Myocyte (in vitro differentiated cells): ENCODE results near the gene HDAC9. TPM values are rescaled to one million over a fixed set of nuclear protein-coding genes. Genes with fewer than 3 reads are reported as not detected.

Experiments used
- DNase-seq: peaks from one replicate; pipeline ENCODE4 v3.0.0-alpha.2; 2012; ENCODE audit warnings: low read depth
- total RNA-seq: library from RNA; depleted of rRNA; stranded (reverse); fragments of >200 nt; gene quantifications from 2 replicates; pipeline ENCODE4 v1.2.3, GENCODE V29; 2014

Gene HDAC9
- total RNA-seq, 1 donor from 2014 or later = 136 TPM

- peak; percentile 56 for DNase-seq
Measured at GRCh38 chr7:18828260-18828993, 332.9 kb downstream of the HDAC9 start.

GRCh38 chr7:18828994-18829857 is 333.7 kb downstream of the HDAC9 start:
- no peak for DNase-seq

GRCh38 chr7:18829858-18830285 is 334.3 kb downstream of the HDAC9 start:
- peak; percentile 66 for DNase-seq

DNA sequence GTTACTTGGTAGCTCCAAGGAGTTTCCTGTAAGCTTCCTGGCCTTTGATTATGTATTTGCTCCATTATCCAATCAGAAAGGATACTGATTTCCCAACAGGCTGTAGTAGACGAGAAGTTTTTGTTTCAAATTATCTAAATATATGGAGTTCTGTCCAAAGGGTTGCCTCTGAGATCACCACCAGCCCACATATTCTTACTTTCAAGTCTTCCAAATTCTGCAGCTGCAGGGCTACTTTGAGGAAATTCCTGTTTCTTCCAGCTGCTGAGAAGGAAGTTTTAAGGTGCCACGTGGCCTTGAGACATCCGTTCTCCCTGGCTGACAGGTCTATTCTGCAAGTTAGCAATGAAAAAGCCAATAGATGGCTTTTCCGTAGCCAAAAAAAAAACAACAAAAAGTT is 335.9 kb downstream of the HDAC9 start:
- DNase-seq = no peak

DNA sequence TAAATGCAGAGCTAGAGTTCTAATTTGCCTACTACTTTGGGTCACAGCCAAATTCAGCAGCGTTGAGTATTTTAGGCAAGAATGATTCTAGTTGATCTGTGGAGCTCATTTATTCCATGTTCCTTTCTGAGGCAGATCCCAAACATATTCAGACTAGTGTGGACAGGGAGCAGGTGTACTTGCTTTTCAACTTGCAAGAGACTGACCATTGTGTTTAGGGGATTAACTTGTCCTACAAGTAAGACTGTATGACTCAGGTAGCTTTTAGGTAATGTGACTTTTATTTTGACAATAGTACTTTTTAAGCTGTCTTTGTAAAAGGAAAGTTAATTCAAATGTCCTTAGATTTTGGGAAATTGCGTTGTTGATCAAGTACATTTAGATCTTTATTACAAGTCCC is 336.4 kb downstream of the HDAC9 start:
- DNase-seq = no peak

DNA sequence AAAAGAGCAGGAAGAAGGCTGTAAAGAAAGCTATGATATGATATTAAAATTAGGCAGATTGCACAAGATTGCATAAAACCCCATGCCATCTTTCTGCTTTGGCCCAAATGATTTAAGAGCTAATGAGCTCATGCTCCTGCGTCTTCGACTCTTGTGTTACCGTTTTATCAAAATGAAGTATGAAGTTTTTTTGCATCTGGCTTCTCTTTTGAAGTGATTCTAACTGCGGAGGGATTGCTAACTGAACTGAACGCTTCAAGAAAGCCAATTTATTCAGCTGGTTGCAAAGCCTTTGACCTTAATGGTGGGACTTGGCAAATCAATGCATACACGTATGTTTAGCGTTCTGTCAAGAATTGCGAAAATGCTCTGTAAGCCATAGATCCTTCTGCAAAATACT is 339.0 kb downstream of the HDAC9 start:
- no peak for DNase-seq

- no peak for DNase-seq
Measured at GRCh38 chr7:18835001-18835690, 339.6 kb downstream of the HDAC9 start.

GRCh38 chr7:18843979-18844378 is 348.4 kb downstream of the HDAC9 start:
- no peak for DNase-seq

GRCh38 chr7:18844735-18845134 is 349.2 kb downstream of the HDAC9 start:
- DNase-seq = no peak

DNA sequence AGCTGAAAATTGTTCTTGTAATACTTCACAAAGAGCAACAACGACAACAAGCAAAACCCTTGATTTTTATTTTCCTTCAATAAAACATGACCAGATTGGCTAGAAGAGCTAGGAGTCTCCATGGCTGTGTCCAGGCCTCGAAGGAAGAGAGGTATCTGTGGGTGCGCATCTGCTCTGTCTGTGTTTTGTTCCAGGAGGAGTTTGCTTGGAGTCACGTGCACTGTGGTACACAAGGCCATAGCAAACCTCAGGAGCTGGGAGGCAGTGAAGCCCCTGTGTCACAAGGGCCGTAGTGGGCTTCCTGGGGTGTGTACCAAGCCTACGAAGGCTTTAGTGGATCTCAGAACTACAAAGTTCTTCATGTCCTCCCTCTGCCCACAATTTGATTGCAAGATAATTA is 350.2 kb downstream of the HDAC9 start:
- DNase-seq = no peak

- DNase-seq = no peak
Measured at GRCh38 chr7:18846765-18847215, 351.2 kb downstream of the HDAC9 start.

GRCh38 chr7:18849130-18849529 is 353.6 kb downstream of the HDAC9 start:
- no peak for DNase-seq

DNA sequence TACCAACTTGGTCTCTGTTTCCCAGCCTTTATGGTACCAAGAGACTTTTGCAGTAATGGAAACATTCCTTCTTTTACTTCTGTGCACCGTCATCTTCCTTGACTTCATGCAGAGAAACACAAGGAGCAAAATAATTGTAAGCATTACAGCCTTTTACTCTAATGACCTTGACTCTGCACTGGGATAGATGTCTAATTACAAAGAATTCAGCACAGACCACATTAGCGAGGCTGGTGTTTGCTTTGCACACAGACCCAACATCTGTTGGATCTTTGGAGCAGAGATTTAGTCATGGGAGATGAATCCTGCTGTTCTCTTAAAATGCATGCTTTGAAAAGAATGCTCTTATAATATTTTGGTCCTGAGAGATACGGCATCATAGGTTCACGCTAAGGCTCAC is 360.2 kb downstream of the HDAC9 start:
- DNase-seq = peak; percentile 31

DNA sequence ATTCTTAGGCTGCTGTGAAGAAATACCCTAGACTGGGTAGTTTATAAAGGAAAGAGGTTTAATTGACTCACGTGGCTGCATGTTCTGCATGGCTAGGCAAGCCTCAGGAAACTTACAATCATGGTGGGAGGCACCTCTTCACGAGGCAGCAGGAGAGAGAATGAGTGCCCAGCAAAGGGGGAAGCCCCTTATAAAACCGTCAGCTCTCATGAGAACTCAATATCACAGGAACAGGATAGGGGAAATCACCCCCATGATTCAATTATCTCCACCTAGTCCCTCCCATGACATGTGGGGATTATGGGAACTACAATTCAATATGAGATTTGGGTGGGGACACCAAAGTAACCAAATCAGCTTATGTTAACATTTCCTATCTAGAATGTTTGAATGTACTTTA is 362.7 kb downstream of the HDAC9 start:
- no peak for DNase-seq

GRCh38 chr7:18859318-18859717 is 363.8 kb downstream of the HDAC9 start:
- no peak for DNase-seq

DNA sequence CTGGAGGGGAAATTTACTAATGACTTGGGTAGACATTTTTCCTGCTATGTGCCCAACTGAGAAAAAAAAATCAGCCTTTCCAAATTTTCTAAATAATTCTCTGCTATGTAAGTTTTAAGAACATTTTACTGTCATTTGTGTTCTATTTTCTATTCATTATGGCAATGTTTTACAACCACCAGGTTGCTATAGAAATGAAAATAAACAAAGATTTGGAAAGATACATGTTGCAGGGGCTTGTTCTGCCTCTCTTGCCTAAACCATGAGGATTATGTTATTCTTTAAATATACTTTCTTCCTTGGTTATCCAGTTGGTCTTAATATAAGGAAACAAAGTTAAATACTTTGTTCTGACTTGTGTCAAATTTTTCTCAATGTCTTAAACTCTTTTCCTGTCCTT is 364.7 kb downstream of the HDAC9 start:
- no peak for DNase-seq

DNA sequence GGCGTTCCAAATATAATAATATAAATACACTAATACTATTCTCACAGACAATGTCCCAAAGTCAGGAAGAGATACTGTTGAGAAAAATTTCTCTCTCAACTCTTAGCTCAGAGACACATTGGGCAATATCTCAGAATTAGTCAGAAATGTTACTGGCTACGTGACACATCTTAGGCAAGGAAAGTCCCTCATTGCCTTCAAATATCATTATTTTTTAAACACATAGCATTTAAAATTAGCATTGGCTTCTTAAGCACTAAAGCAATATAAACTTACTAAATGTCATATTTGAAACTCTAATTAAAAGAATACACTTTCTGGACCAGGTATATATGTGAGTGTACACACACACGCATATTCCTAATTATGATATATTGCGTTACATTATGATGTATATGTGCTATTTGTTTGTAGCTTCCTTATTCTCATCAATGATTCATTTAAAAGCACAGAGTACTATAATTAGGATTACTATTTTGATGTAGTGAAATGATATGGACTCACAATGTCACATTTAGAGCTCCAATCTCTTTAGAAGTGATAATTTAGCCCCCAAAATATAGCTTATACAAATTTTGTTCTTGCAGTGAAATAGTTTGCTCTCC is 366.1 kb downstream of the HDAC9 start:
- no peak for DNase-seq

GRCh38 chr7:18864967-18865366 is 369.4 kb downstream of the HDAC9 start:
- no peak for DNase-seq

GRCh38 chr7:18866359-18867036 is 370.9 kb downstream of the HDAC9 start:
- DNase-seq = peak; percentile 91

DNA sequence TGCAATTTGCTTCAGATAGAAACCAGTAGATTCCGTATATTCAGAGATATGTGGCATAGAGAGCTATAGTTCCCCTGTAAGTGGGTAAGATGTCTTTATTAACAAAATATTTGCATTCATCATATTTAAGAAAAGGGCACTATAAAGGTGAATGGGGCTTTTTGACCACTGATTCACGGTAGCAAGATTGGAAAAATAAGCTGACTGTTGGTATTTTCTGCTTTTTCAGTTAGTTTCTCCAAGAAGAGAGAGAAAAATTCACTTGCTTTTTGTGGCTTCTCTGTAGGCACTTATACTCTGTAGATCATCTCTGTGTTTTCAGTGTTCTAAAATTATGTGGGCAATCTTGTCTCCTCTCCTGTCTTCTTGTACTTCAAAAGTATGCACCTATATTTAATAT is 376.8 kb downstream of the HDAC9 start:
- DNase-seq = no peak
